K562 (cell line): Measurements from ENCODE around the gene RUNX1.
A peak's percentile ranks its signal among the peaks of the same experiment; 100 is the strongest.

ENCODE experiments used
- GTF2F1 ChIP-seq: IDR thresholded peaks from 2 replicates; pipeline ENCODE4 v1.6.1; 2011; ENCODE audit warnings: low read depth, low read length, improper control_type of control experiment
- MXI1 ChIP-seq: IDR thresholded peaks from 2 replicates; pipeline ENCODE4 v1.6.1; 2011; ENCODE audit warnings: low read depth, mild to moderate bottlenecking, improper control_type of control experiment, low read length
- MYC ChIP-seq, 2 experiments: fragments of 250-450 bp in 1 of 2; sonication (Bioruptor Pico) in 1 of 2; IDR thresholded peaks; 2 replicates each; pipeline versions ENCODE4 v1.5.1 to v1.6.1; 2012 to 2021; ENCODE audit warnings: low read depth in 2 of 2, borderline replicate concordance in 1 of 2, improper control_type of control experiment in 1 of 2, low read length in 1 of 2, mild to moderate bottlenecking in 1 of 2, moderate library complexity in 1 of 2
- NFIX ChIP-seq: fragments of 250-450 bp; sonication (Bioruptor Pico); IDR thresholded peaks from 2 replicates; pipeline ENCODE4 v1.4.0; 2020; ENCODE audit warnings: low read depth, mild to moderate bottlenecking, moderate library complexity
- POLR2AphosphoS2 ChIP-seq: IDR thresholded peaks from 2 replicates; pipeline ENCODE4 v1.6.1; 2012; ENCODE audit warnings: low read length, improper control_type of control experiment
- POLR2AphosphoS5 ChIP-seq: IDR thresholded peaks from 2 replicates; pipeline ENCODE4 v1.6.1; 2011; ENCODE audit warnings: mild to moderate bottlenecking, low read depth, low read length, moderate library complexity; ENCODE audit not compliant: control insufficient read depth, insufficient read depth
- SAP30 ChIP-seq: fragments of 200-600 bp; sonication (generic); IDR thresholded peaks from 2 replicates; pipeline ENCODE4 v1.6.1; 2012; ENCODE audit warnings: borderline replicate concordance, low read depth, mild to moderate bottlenecking, moderate library complexity, low read length, control low read depth, inconsistent platforms; ENCODE audit not compliant: insufficient read depth, poor library complexity, severe bottlenecking
- SIRT6 ChIP-seq: IDR thresholded peaks from one replicate; pipeline ENCODE4 v1.6.1; 2012; ENCODE audit warnings: low read depth, mild to moderate bottlenecking, control low read depth, inconsistent platforms, low read length, moderate library complexity
- ZC3H4 ChIP-seq: sonication (generic); formaldehyde crosslinking; IDR thresholded peaks from 2 replicates; pipeline ENCODE4 v1.9.0; 2021; ENCODE audit warnings: missing genetic modification reagents, borderline replicate concordance
- TF ChIP-seq, protein P1 (sequence below), 3 experiments: IDR thresholded peaks in 2 of 3; conservative IDR thresholded peaks in 1 of 3; 2 replicates each; pipeline ENCODE4 v1.5.1; 2011 to 2012; ENCODE audit warnings: low read length in 3 of 3, mild to moderate bottlenecking in 3 of 3, control low read depth in 2 of 3, improper control_type of control experiment in 1 of 3, inconsistent platforms in 1 of 3, low read depth in 1 of 3, mixed read lengths in 1 of 3, moderate library complexity in 1 of 3; ENCODE audit not compliant: insufficient read depth in 2 of 3
- TF ChIP-seq, protein P2 (sequence below): fragments of 450-650 bp; formaldehyde crosslinking; IDR thresholded peaks from 2 replicates; pipeline ENCODE4 v1.4.0; 2022; ENCODE audit warnings: missing genetic modification characterization

DNA sequence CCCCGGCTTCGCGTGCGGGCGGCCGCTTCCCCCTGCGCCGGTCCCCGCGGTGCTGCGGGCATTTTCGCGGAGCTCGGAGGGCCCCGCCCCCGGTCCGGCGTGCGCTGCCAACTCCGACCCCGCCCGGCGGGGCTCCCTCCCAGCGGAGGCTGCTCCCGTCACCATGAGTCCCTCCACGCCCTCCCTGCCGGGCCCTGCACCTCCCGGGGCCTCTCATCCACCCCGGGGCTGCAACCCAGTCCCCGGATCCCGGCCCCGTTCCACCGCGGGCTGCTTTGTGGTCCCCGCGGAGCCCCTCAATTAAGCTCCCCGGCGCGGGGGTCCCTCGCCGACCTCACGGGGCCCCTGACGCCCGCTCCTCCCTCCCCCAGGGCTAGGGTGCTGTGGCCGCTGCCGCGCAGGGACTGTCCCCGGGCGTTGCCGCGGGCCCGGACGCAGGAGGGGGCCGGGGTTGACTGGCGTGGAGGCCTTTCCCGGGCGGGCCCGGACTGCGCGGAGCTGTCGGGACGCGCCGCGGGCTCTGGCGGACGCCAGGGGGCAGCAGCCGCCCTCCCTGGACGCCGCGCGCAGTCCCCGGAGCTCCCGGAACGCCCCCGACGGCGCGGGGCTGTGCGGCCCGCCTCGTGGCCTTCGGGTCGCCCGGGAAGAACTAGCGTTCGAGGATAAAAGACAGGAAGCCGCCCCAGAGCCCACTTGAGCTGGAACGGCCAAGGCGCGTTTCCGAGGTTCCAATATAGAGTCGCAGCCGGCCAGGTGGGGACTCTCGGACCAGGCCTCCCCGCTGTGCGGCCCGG lies 159.2 kb downstream of the RUNX1 start:
- TF ChIP-seq SAP30: no peak
- TF ChIP-seq MXI1: 0 out of 2 replicates have a peak, but pooled peaks have one; percentile 12
- TF ChIP-seq, protein P1, sequence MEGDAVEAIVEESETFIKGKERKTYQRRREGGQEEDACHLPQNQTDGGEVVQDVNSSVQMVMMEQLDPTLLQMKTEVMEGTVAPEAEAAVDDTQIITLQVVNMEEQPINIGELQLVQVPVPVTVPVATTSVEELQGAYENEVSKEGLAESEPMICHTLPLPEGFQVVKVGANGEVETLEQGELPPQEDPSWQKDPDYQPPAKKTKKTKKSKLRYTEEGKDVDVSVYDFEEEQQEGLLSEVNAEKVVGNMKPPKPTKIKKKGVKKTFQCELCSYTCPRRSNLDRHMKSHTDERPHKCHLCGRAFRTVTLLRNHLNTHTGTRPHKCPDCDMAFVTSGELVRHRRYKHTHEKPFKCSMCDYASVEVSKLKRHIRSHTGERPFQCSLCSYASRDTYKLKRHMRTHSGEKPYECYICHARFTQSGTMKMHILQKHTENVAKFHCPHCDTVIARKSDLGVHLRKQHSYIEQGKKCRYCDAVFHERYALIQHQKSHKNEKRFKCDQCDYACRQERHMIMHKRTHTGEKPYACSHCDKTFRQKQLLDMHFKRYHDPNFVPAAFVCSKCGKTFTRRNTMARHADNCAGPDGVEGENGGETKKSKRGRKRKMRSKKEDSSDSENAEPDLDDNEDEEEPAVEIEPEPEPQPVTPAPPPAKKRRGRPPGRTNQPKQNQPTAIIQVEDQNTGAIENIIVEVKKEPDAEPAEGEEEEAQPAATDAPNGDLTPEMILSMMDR (IDR thresholded peaks at IDR 0.05 in 2 of 3, conservative IDR thresholded peaks at IDR 0.05 in 1 of 3; ENCODE audit: insufficient read depth in 2 of 3, low read depth in 1 of 3, low read length in 3 of 3): peak; percentile 69 to 94 (median 85)
- TF ChIP-seq NFIX: no peak
- TF ChIP-seq MYC (IDR thresholded peaks at IDR 0.05; ENCODE audit: low read depth, low read length): peak; percentile 40
- TF ChIP-seq MYC (CRISPR knock-in tag; IDR thresholded peaks at IDR 0.05; ENCODE audit: borderline replicate concordance, low read depth): no peak
- no peak for TF ChIP-seq POLR2AphosphoS2
- peak; percentile 83; the same call in 1 of the 2 replicates for TF ChIP-seq ZC3H4 (CRISPR knock-in tag)
- no peak for TF ChIP-seq GTF2F1
- TF ChIP-seq, protein P2, sequence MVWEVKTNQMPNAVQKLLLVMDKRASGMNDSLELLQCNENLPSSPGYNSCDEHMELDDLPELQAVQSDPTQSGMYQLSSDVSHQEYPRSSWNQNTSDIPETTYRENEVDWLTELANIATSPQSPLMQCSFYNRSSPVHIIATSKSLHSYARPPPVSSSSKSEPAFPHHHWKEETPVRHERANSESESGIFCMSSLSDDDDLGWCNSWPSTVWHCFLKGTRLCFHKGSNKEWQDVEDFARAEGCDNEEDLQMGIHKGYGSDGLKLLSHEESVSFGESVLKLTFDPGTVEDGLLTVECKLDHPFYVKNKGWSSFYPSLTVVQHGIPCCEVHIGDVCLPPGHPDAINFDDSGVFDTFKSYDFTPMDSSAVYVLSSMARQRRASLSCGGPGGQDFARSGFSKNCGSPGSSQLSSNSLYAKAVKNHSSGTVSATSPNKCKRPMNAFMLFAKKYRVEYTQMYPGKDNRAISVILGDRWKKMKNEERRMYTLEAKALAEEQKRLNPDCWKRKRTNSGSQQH (CRISPR knock-in tag): no peak
- TF ChIP-seq POLR2AphosphoS5: peak; percentile 10; the same call in 1 of the 2 replicates
- TF ChIP-seq SIRT6: no peak
